Measurements from ENCODE around the gene NRF1.
A peak's percentile ranks its signal among the peaks of the same experiment; 100 is the strongest.

Gene NRF1

GRCh38 chr7:129741743-129742213 is 130.3 kb downstream of the NRF1 start:
- peak; percentile 86 for DNase-seq

- DNase-seq: no peak
Observed at GRCh38 chr7:129742256-129742655, 130.7 kb downstream of the NRF1 start.

GRCh38 chr7:129746857-129747529 is 135.5 kb downstream of the NRF1 start:
- no peak for DNase-seq

- DNase-seq: no peak
Observed at GRCh38 chr7:129748356-129749109, 137.0 kb downstream of the NRF1 start.

GRCh38 chr7:129750091-129750490 is 138.6 kb downstream of the NRF1 start:
- no peak for DNase-seq

- no peak for DNase-seq
Observed at GRCh38 chr7:129750501-129750900, 139.0 kb downstream of the NRF1 start.

GRCh38 chr7:129751916-129752315 is 140.4 kb downstream of the NRF1 start:
- DNase-seq: no peak

- DNase-seq: no peak
Observed at GRCh38 chr7:129752760-129753159, 141.2 kb downstream of the NRF1 start.

- no peak for DNase-seq
Observed at GRCh38 chr7:129754406-129754805, 142.9 kb downstream of the NRF1 start.

GRCh38 chr7:129757991-129758390 is 146.5 kb downstream of the NRF1 start:
- DNase-seq: no peak

- DNase-seq: no peak
Observed at GRCh38 chr7:129762387-129762969, 151.0 kb downstream of the NRF1 start.

GRCh38 chr7:129764247-129765084 is 152.9 kb downstream of the NRF1 start:
- DNase-seq: no peak

- no peak for DNase-seq
Observed at GRCh38 chr7:129765352-129765751, 153.8 kb downstream of the NRF1 start.

- DNase-seq: no peak
Observed at GRCh38 chr7:129767120-129768015, 155.8 kb downstream of the NRF1 start.

GRCh38 chr7:129768614-129769399 is 157.3 kb downstream of the NRF1 start:
- DNase-seq: no peak

GRCh38 chr7:129769400-129769774 is 157.9 kb downstream of the NRF1 start:
- no peak for DNase-seq

GRCh38 chr7:129769866-129770808 is 158.6 kb downstream of the NRF1 start:
- DNase-seq: no peak

GRCh38 chr7:129771201-129771927 is 159.8 kb downstream of the NRF1 start:
- DNase-seq: no peak

- no peak for DNase-seq
Observed at GRCh38 chr7:129771928-129772479, 160.5 kb downstream of the NRF1 start.

Measured in NCI-H2081 treated with DMSO at 0.1 percent for 48 hours (cell line).